HG03439 (cell line): ENCODE results near the gene HMX3.

Experiments
- ATAC-seq: cut with Tn5 transposase; IDR thresholded peaks from one replicate; pipeline ENCODE4 v1.9.1; 2021; ENCODE audit warnings: mild to moderate bottlenecking, moderate library complexity; ENCODE audit not compliant: unreplicated experiment

HMX3 gene

GRCh38 chr10:123135415-123136141 lies at the start of gene HMX3:
HMX3 (plus strand) TSS chr10:123135970; CDS start chr10:123136051, 81 bp downstream.
- no peak for ATAC-seq

- no peak for ATAC-seq
These were observed 49.5 kb upstream of the HMX3 start for GRCh38 chr10:123086281-123086680.

- ATAC-seq: no peak
These were observed 48.4 kb upstream of the HMX3 start for GRCh38 chr10:123087348-123087747.

- no peak for ATAC-seq
These were observed 48.0 kb upstream of the HMX3 start for GRCh38 chr10:123087786-123088185.

GRCh38 chr10:123092635-123093414 lies 42.9 kb upstream of the HMX3 start:
- no peak for ATAC-seq

GRCh38 chr10:123093489-123093888 lies 42.3 kb upstream of the HMX3 start:
- no peak for ATAC-seq

GRCh38 chr10:123096452-123096851 lies 39.3 kb upstream of the HMX3 start:
- no peak for ATAC-seq

GRCh38 chr10:123097039-123097438 lies 38.7 kb upstream of the HMX3 start:
- no peak for ATAC-seq

GRCh38 chr10:123100030-123100762 lies 35.6 kb upstream of the HMX3 start:
- no peak for ATAC-seq

- ATAC-seq: no peak
These were observed 33.9 kb upstream of the HMX3 start for GRCh38 chr10:123101872-123102271.

GRCh38 chr10:123102673-123103072 lies 33.1 kb upstream of the HMX3 start:
- no peak for ATAC-seq

GRCh38 chr10:123103944-123104343 lies 31.8 kb upstream of the HMX3 start:
- no peak for ATAC-seq

GRCh38 chr10:123109466-123109865 lies 26.3 kb upstream of the HMX3 start:
- ATAC-seq: no peak

- no peak for ATAC-seq
These were observed 17.9 kb upstream of the HMX3 start for GRCh38 chr10:123117644-123118417.

GRCh38 chr10:123119081-123119480 lies 16.7 kb upstream of the HMX3 start:
- ATAC-seq: no peak

- no peak for ATAC-seq
These were observed 9.5 kb upstream of the HMX3 start for GRCh38 chr10:123126246-123126645.

GRCh38 chr10:123129618-123130271 lies 6.0 kb upstream of the HMX3 start:
- no peak for ATAC-seq

- peak; percentile 71 for ATAC-seq
These were observed 2.9 kb upstream of the HMX3 start for GRCh38 chr10:123132576-123133477.
